B cell (primary cell): ENCODE results near the gene GRID2. TPM values are rescaled to one million over a fixed set of nuclear protein-coding genes. Genes with fewer than 3 reads are reported as not detected.

Experiments used
- ATAC-seq: fragments of 200-7000 bp; cut with Tn5 transposase; one replicate; pipeline ENCODE4 v1.10.0; 2021; ENCODE audit warnings: low read depth, mild to moderate bottlenecking, moderate number of reproducible peaks, moderate library complexity
- CTCF ChIA-PET: fragments of 350-600 bp; sonication (Branson Sonifier 250); formaldehyde crosslinking; loops from one replicate; lab custom pipeline; 2021; ENCODE audit warnings: antibody characterized with exemption, inconsistent platforms; lab: Charles Lee
- POLR2A ChIA-PET: fragments of 350-600 bp; sonication (Branson Sonifier 250); formaldehyde crosslinking; loops from one replicate; lab custom pipeline; 2021; ENCODE audit warnings: antibody characterized with exemption; lab: Charles Lee
- DNase-seq: peaks from one replicate; pipeline ENCODE4 v3.0.0; 2013
- H2AFZ ChIP-seq: 2 replicates; pipeline ENCODE4 v1.6.1; 2012; ENCODE audit warnings: mild to moderate bottlenecking, low read depth, low read length; ENCODE audit not compliant: insufficient read depth, poor library complexity, severe bottlenecking
- H3K27ac ChIP-seq, 2 donors: 1 replicate in 1 of 2; 2 replicates in 1 of 2; pipeline ENCODE4 v1.5.1; 2012 to 2013; ENCODE audit warnings: low read length in 2 of 2, mild to moderate bottlenecking in 2 of 2, moderate library complexity in 1 of 2
- H3K27me3 ChIP-seq, 4 experiments: fragments of 200-600 bp in 1 of 4; sonication (generic) in 1 of 4; replicated peaks in 1 of 4; 1 replicate in 2 of 4; 2 replicates in 2 of 4; pipeline versions ENCODE4 v1.6.1 to v1.7.0; 2013 to 2016; ENCODE audit warnings: low read length in 3 of 4, mild to moderate bottlenecking in 2 of 4, mixed read lengths in 1 of 4, moderate library complexity in 1 of 4; ENCODE audit not compliant: insufficient read depth in 4 of 4, control insufficient read depth in 3 of 4; ENCODE audit errors: control extremely low read depth in 1 of 4
- H3K36me3 ChIP-seq, 2 experiments: replicated peaks in 1 of 2; 1 replicate in 1 of 2; 2 replicates in 1 of 2; pipeline versions ENCODE4 v1.6.1 to v1.7.1; 2013; ENCODE audit warnings: low read length in 1 of 2; ENCODE audit not compliant: insufficient read depth in 2 of 2, control insufficient read depth in 1 of 2; ENCODE audit errors: control extremely low read depth in 1 of 2, extremely low read depth in 1 of 2
- H3K4me1 ChIP-seq, 2 donors: fragments of 200-600 bp in 1 of 2; sonication (generic) in 1 of 2; 1 replicate in 1 of 2; 2 replicates in 1 of 2; pipeline versions ENCODE4 v1.5.1 to v1.6.1; 2013 to 2017; ENCODE audit warnings: low read length in 2 of 2; ENCODE audit not compliant: control insufficient read depth in 2 of 2, insufficient read depth in 2 of 2
- H3K4me2 ChIP-seq: replicated peaks from 2 replicates; pipeline ENCODE3; 2012; ENCODE audit warnings: mild to moderate bottlenecking, low read depth, low read length; ENCODE audit not compliant: poor library complexity, severe bottlenecking
- H3K4me3 ChIP-seq, 5 experiments: fragments of 200-600 bp in 1 of 5; sonication (generic) in 1 of 5; 1 replicate in 3 of 5; 2 replicates in 2 of 5; pipeline versions ENCODE4 v1.5.1 to v1.7.0; 2011 to 2016; ENCODE audit warnings: low read length in 4 of 5, mild to moderate bottlenecking in 4 of 5, low read depth in 2 of 5, control low read depth in 1 of 5, moderate library complexity in 1 of 5; ENCODE audit not compliant: insufficient read depth in 1 of 5; ENCODE audit errors: control extremely low read depth in 1 of 5, extremely low read depth in 1 of 5
- H3K79me2 ChIP-seq: fragments of 200-600 bp; sonication (generic); one replicate; pipeline ENCODE4 v1.6.0; 2016; ENCODE audit warnings: low read length; ENCODE audit not compliant: control insufficient read depth, insufficient read depth
- H3K9ac ChIP-seq: fragments of 200-600 bp; sonication (generic); 2 replicates; pipeline ENCODE4 v1.6.1; 2017; ENCODE audit warnings: mild to moderate bottlenecking, low read length, moderate library complexity
- H3K9me3 ChIP-seq, 3 donors: one replicate each; pipeline versions ENCODE4 v1.6.1 to v1.7.1; 2013; ENCODE audit warnings: low read length in 2 of 3; ENCODE audit not compliant: control insufficient read depth in 2 of 3, insufficient read depth in 1 of 3; ENCODE audit errors: control extremely low read depth in 1 of 3
- H4K20me1 ChIP-seq: 2 replicates; pipeline ENCODE4 v1.6.0; 2012; ENCODE audit warnings: mild to moderate bottlenecking, low read length; ENCODE audit not compliant: insufficient read depth, control insufficient read depth, poor library complexity, severe bottlenecking
- H3K27ac Mint-ChIP-seq: one replicate; pipeline ENCODE4 v1.8.0; 2021; ENCODE audit warnings: mixed read lengths
- H3K27me3 Mint-ChIP-seq: one replicate; pipeline ENCODE4 v1.8.0; 2021; ENCODE audit warnings: mixed read lengths
- H3K4me1 Mint-ChIP-seq: one replicate; pipeline ENCODE4 v1.8.0; 2021; ENCODE audit warnings: mixed read lengths
- H3K4me3 Mint-ChIP-seq: one replicate; pipeline ENCODE4 v1.8.0; 2021; ENCODE audit warnings: mixed read lengths
- H3K9me3 Mint-ChIP-seq: one replicate; pipeline ENCODE4 v1.8.0; 2022; ENCODE audit warnings: mixed read lengths; ENCODE audit not compliant: insufficient read depth
- EZH2 ChIP-seq: IDR thresholded peaks from 2 replicates; pipeline ENCODE4 v1.6.1; 2012; ENCODE audit warnings: borderline replicate concordance, low read depth, mild to moderate bottlenecking, moderate library complexity, low read length; ENCODE audit not compliant: insufficient read depth, poor library complexity, severe bottlenecking
- WGBS: methylation state at CpG from one replicate; pipeline ENCODE4 v1.1.5; 2013; ENCODE audit warnings: missing lambda C conversion rate; ENCODE audit not compliant: insufficient coverage; 5-methylcytosine and 5-hydroxymethylcytosine counted together
- intact Hi-C: fragments of 100-400 bp; cut with micrococcal nuclease; formaldehyde crosslinking; loops from one replicate; pipeline ENCODE4 v1.10.0; 2022
- polyA plus RNA-seq: library from polyadenylated mRNA; depleted of rRNA; stranded (reverse); fragments of >200 nt; gene quantifications from 2 replicates; pipeline ENCODE4 v1.2.3, GENCODE V29; 2012
- total RNA-seq, 2 donors: library from RNA; stranded (reverse); fragments of 120-200 nt in 1 of 2; gene quantifications; 1 replicate in 1 of 2; 2 replicates in 1 of 2; pipeline versions ENCODE4 v1.2.3 to v1.2.4, GENCODE V29; 2013 to 2022
- TF ChIP-seq, protein P1 (sequence below): fragments of 200-600 bp; IDR thresholded peaks from one replicate; pipeline ENCODE4 v1.8.0; 2022; ENCODE audit warnings: antibody characterized with exemption, mild to moderate bottlenecking

GRID2 gene
- total and polyA plus RNA-seq, 2 donors (not counting 1 experiment from before 2014, with no cell fraction given) = not detected

- WGBS = 83% methylated on average over 1 of the region's 2 CpGs
- peaks cover 0 to 1% (median 0%) of the 10 kb centered on the region in 3 donors for H3K9me3 ChIP-seq
- H3K27ac Mint-ChIP-seq = no peak overlapping the region
- TF ChIP-seq, protein P1, sequence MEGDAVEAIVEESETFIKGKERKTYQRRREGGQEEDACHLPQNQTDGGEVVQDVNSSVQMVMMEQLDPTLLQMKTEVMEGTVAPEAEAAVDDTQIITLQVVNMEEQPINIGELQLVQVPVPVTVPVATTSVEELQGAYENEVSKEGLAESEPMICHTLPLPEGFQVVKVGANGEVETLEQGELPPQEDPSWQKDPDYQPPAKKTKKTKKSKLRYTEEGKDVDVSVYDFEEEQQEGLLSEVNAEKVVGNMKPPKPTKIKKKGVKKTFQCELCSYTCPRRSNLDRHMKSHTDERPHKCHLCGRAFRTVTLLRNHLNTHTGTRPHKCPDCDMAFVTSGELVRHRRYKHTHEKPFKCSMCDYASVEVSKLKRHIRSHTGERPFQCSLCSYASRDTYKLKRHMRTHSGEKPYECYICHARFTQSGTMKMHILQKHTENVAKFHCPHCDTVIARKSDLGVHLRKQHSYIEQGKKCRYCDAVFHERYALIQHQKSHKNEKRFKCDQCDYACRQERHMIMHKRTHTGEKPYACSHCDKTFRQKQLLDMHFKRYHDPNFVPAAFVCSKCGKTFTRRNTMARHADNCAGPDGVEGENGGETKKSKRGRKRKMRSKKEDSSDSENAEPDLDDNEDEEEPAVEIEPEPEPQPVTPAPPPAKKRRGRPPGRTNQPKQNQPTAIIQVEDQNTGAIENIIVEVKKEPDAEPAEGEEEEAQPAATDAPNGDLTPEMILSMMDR = no peak
- ChIA-PET CTCF (no interaction called here), POLR2A (no interaction called here)
- H3K4me1 ChIP-seq = no peaks in the 10 kb centered on the region
- H3K27me3 Mint-ChIP-seq = no peaks in the 10 kb centered on the region
- ATAC-seq (no peak), DNase-seq (no peak)
- H3K4me3 Mint-ChIP-seq = no peak overlapping the region
- no peak overlapping the region for H3K4me3 ChIP-seq
- H3K79me2 ChIP-seq = no peaks in the 10 kb centered on the region
- H3K9ac ChIP-seq = no peak overlapping the region
- no peaks in the 10 kb centered on the region for H3K4me1 Mint-ChIP-seq
- no peak overlapping the region for H3K4me2 ChIP-seq
- no peaks in the 10 kb centered on the region for H4K20me1 ChIP-seq
- no peaks in the 10 kb centered on the region for H3K36me3 ChIP-seq
- no peak overlapping the region for H3K27ac ChIP-seq
- no peaks in the 10 kb centered on the region for H3K27me3 ChIP-seq
- intact Hi-C loops = no loop called here
- no peaks in the 10 kb centered on the region for H3K9me3 Mint-ChIP-seq
- H2AFZ ChIP-seq = no peak overlapping the region
Observed at GRCh38 chr4:93092765-93093164, 789.0 kb downstream of the GRID2 start.

- H3K36me3 ChIP-seq = no peaks in the 10 kb centered on the region
- no peak overlapping the region for H3K9ac ChIP-seq
- H3K79me2 ChIP-seq = no peaks in the 10 kb centered on the region
- 96% methylated on average over 5 of the region's 7 CpGs for WGBS
- no peaks in the 10 kb centered on the region for H3K4me1 Mint-ChIP-seq
- H3K27me3 ChIP-seq = no peaks in the 10 kb centered on the region
- ATAC-seq = no peak
- no peaks in the 10 kb centered on the region for H3K4me1 ChIP-seq
- peaks cover 7% of the 10 kb centered on the region for H3K9me3 Mint-ChIP-seq
- no peak overlapping the region for H3K4me3 Mint-ChIP-seq
- H4K20me1 ChIP-seq = no peaks in the 10 kb centered on the region
- intact Hi-C loops = no loop called here
- DNase-seq = no peak
- no peak for TF ChIP-seq EZH2
- TF ChIP-seq, protein P1 = no peak
- no peaks in the 10 kb centered on the region for H3K27me3 Mint-ChIP-seq
- no peak overlapping the region for H3K27ac Mint-ChIP-seq
- ChIA-PET POLR2A (no interaction called here), CTCF (no interaction called here)
- no peak overlapping the region for H3K4me2 ChIP-seq
- peaks cover 0 to 4% (median 2%) of the 10 kb centered on the region in 3 donors for H3K9me3 ChIP-seq
- no peak overlapping the region for H3K27ac ChIP-seq
- no peak overlapping the region for H2AFZ ChIP-seq
- H3K4me3 ChIP-seq = no peak overlapping the region
Observed at GRCh38 chr4:93103042-93103441, 799.3 kb downstream of the GRID2 start.
